Stimulated activated CD8-positive, alpha-beta memory T cell treated with anti-CD3 and anti-CD28 coated beads, Interleukin-7, amount 100 ng/mL, for 4 hours (primary cell): Measurements from ENCODE around the gene TMEM100.

ENCODE experiments used
- DNase-seq, 2 donors: peaks; one replicate each; pipeline ENCODE4 v3.0.0-alpha.2; 2020; ENCODE audit warnings: low read depth in 2 of 2

TMEM100 gene

GRCh38 chr17:55722742-55723487 is at the start of gene TMEM100:
Gene TMEM100, minus strand, starts transcription at chr17:55722864. Its CDS starts 1,794 bp downstream, at chr17:55721070.
- no peak for DNase-seq

GRCh38 chr17:55772086-55772485 is 49.4 kb upstream of the TMEM100 start:
- DNase-seq, result no peak

- no peak for DNase-seq
Measured at GRCh38 chr17:55770196-55770870, 47.7 kb upstream of the TMEM100 start.

GRCh38 chr17:55769625-55770000 is 46.9 kb upstream of the TMEM100 start:
- DNase-seq, result no peak

- no peak for DNase-seq
Measured at GRCh38 chr17:55768936-55769624, 46.4 kb upstream of the TMEM100 start.

- DNase-seq, result no peak
Measured at GRCh38 chr17:55765472-55765871, 42.8 kb upstream of the TMEM100 start.

- DNase-seq, result no peak
Measured at GRCh38 chr17:55764610-55765009, 41.9 kb upstream of the TMEM100 start.

- DNase-seq, result no peak
Measured at GRCh38 chr17:55763856-55764255, 41.2 kb upstream of the TMEM100 start.

GRCh38 chr17:55762086-55762858 is 39.6 kb upstream of the TMEM100 start:
- DNase-seq, result no peak

GRCh38 chr17:55760643-55761355 is 38.1 kb upstream of the TMEM100 start:
- no peak for DNase-seq

GRCh38 chr17:55758171-55758570 is 35.5 kb upstream of the TMEM100 start:
- no peak for DNase-seq

- DNase-seq, result no peak
Measured at GRCh38 chr17:55757659-55758058, 35.0 kb upstream of the TMEM100 start.

GRCh38 chr17:55756689-55757088 is 34.0 kb upstream of the TMEM100 start:
- no peak for DNase-seq

- DNase-seq, result no peak
Measured at GRCh38 chr17:55751720-55752250, 29.1 kb upstream of the TMEM100 start.

GRCh38 chr17:55750750-55751657 is 28.3 kb upstream of the TMEM100 start, which contains the start of gene PCTP:
Gene PCTP, plus strand, starts transcription at chr17:55751051. Its CDS starts 53 bp downstream, at chr17:55751104.
- peak; percentile 60 to 70 for DNase-seq

- DNase-seq, result no peak
Measured at GRCh38 chr17:55749985-55750384, 27.3 kb upstream of the TMEM100 start.

GRCh38 chr17:55748841-55749240 is 26.2 kb upstream of the TMEM100 start:
- DNase-seq, result no peak

- DNase-seq, result no peak
Measured at GRCh38 chr17:55747209-55747608, 24.5 kb upstream of the TMEM100 start.

- no peak for DNase-seq
Measured at GRCh38 chr17:55746466-55746865, 23.8 kb upstream of the TMEM100 start.

- DNase-seq, result no peak
Measured at GRCh38 chr17:55745258-55745657, 22.6 kb upstream of the TMEM100 start.
